BE2C (cell line): Measurements from ENCODE around the gene TDG.
"Not testable (repeated sequence)": the region's sequence is repeated elsewhere in the genome, so short reads cannot be mapped to it uniquely, and the experiment has no call there.

Experiments
- DNase-seq: peaks from one replicate; pipeline ENCODE4 v3.0.0-alpha.2; 2020
- H3K27me3 ChIP-seq: fragments of 250-450 bp; sonication (Bioruptor Pico); 2 replicates; pipeline ENCODE4 v1.5.1; 2020; ENCODE audit warnings: mild to moderate bottlenecking
- H3K36me3 ChIP-seq: fragments of 250-450 bp; sonication (Bioruptor Pico); 2 replicates; pipeline ENCODE4 v1.5.1; 2020; ENCODE audit warnings: mild to moderate bottlenecking
- H3K4me1 ChIP-seq: fragments of 250-450 bp; sonication (Bioruptor Pico); 2 replicates; pipeline ENCODE4 v1.5.1; 2020
- H3K4me3 ChIP-seq: 2 replicates; pipeline ENCODE4 v1.5.1; 2011; ENCODE audit warnings: low read depth, low read length
- H3K9me3 ChIP-seq: fragments of 250-450 bp; sonication (Bioruptor Pico); 2 replicates; pipeline ENCODE4 v1.5.1; 2020
- CTCF ChIP-seq: IDR thresholded peaks from 2 replicates; pipeline ENCODE4 v1.5.1; 2012; ENCODE audit warnings: mild to moderate bottlenecking, low read depth, low read length

The TDG gene

DNA sequence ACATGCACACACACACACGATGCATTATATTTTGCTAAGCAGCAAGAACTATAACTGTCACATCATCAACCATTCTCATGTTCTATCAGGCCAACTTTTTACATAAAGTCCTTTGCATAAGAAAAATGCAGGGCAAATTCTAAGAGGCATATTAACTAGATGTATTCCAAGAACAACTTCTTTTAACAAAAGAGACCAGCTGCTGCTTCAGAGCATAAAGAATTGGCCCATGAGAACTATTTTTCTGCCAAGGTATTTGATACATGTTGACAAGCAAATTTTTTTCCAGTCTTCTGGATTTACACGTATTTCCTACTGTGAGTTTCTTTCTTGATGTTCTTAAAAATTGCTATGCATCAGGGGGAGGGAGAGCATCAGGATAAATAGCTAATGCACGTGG, 57.1 kb downstream of the TDG start:
- Histone ChIP-seq H3K9me3 (no peaks in the 10 kb centered on the region), H3K36me3 (no peaks in the 10 kb centered on the region), H3K4me1 (no peaks in the 10 kb centered on the region), H3K27me3 (peaks cover 15% of the 10 kb centered on the region), H3K4me3 (no peak overlapping the region)
- TF ChIP-seq CTCF = no peak
- DNase-seq = no peak

GRCh38 chr12:104023710-104024109, 58.0 kb downstream of the TDG start:
- TF ChIP-seq CTCF = no peak
- no peaks in the 10 kb centered on the region for H3K36me3 ChIP-seq
- no peak overlapping the region for H3K4me3 ChIP-seq
- DNase-seq = no peak
- H3K4me1 ChIP-seq = no peaks in the 10 kb centered on the region
- H3K9me3 ChIP-seq = no peaks in the 10 kb centered on the region
- H3K27me3 ChIP-seq = peaks cover 21% of the 10 kb centered on the region

DNA sequence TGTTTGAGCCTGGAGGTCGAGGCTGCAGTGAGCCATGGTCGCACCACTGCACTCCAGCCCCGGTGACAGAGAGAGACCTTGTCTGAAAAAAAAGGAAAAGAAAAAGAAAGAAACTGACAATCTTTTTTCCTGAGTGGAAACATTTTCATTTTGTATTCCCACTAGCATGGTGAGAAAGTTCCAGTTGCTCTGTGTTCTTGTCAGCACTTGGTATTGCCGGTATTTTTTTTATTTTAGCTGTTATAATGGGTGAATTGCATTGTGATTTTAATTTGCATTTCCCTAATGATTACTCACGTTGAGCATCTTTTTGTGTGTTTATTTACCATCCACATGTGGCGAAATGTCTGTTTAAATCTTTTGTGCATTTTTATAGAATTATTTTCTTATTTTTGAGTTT, 58.7 kb downstream of the TDG start:
- H3K36me3 ChIP-seq = no peaks in the 10 kb centered on the region
- H3K4me3 ChIP-seq = no peak overlapping the region
- no peaks in the 10 kb centered on the region for H3K4me1 ChIP-seq
- TF ChIP-seq CTCF = no peak
- H3K27me3 ChIP-seq = peaks cover 21% of the 10 kb centered on the region
- no peak for DNase-seq
- H3K9me3 ChIP-seq = no peaks in the 10 kb centered on the region

GRCh38 chr12:104025771-104026170, 60.1 kb downstream of the TDG start:
- no peaks in the 10 kb centered on the region for H3K4me1 ChIP-seq
- peaks cover 21% of the 10 kb centered on the region for H3K27me3 ChIP-seq
- DNase-seq = no peak
- no peak for TF ChIP-seq CTCF
- H3K36me3 ChIP-seq = no peaks in the 10 kb centered on the region
- H3K9me3 ChIP-seq = no peaks in the 10 kb centered on the region
- no peak overlapping the region for H3K4me3 ChIP-seq

- H3K27me3 ChIP-seq = peaks cover 21% of the 10 kb centered on the region
- no peak for TF ChIP-seq CTCF
- no peaks in the 10 kb centered on the region for H3K9me3 ChIP-seq
- no peaks in the 10 kb centered on the region for H3K36me3 ChIP-seq
- H3K4me3 ChIP-seq = no peak overlapping the region
- DNase-seq = no peak
- H3K4me1 ChIP-seq = no peaks in the 10 kb centered on the region
Observed at GRCh38 chr12:104026841-104027599, 61.3 kb downstream of the TDG start.

DNA sequence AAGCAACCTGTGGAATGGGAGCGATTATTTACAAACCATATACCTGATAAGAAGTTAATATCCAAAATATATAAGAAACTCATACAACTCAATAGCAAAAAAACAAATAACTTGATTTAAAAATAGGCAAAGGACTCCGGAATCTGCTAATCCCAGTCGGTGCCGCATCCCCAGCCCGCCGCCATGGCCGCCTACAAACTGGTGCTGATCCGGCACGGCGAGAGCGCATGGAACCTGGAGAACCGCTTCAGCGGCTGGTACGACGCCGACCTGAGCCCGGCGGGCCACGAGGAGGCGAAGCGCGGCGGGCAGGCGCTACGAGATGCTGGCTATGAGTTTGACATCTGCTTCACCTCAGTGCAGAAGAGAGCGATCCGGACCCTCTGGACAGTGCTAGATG, 64.9 kb downstream of the TDG start:
- DNase-seq, H3K4me1 ChIP-seq, H3K9me3 ChIP-seq, H3K36me3 ChIP-seq, H3K4me3 ChIP-seq: not testable (repeated sequence)
- peaks cover 21% of the 10 kb centered on the region for H3K27me3 ChIP-seq

- DNase-seq, H3K4me1 ChIP-seq: not testable (repeated sequence)
Observed at GRCh38 chr12:104036143-104036542, 70.5 kb downstream of the TDG start.

More at GRCh38 chr12:104036143-104036542, 70.5 kb downstream of the TDG start:
- H3K9me3 ChIP-seq, H3K36me3 ChIP-seq, H3K27me3 ChIP-seq, H3K4me3 ChIP-seq: not testable (repeated sequence)
